H9 (cell line): Measurements from ENCODE around the gene BPIFA3. TPM values are rescaled to one million over a fixed set of nuclear protein-coding genes. Genes with fewer than 3 reads are reported as not detected.

ENCODE experiments used
- DNase-seq: peaks from one replicate; pipeline ENCODE4 v3.0.0-alpha.2; 2017
- H2AFZ ChIP-seq: one replicate; pipeline ENCODE4 v1.6.1; 2013; ENCODE audit warnings: mild to moderate bottlenecking, low read length, control low read depth, moderate library complexity
- H2AK5ac ChIP-seq: 2 replicates; pipeline ENCODE4 v1.6.1; 2013; ENCODE audit warnings: low read length, control low read depth, mixed read lengths; ENCODE audit not compliant: insufficient read length
- H2BK120ac ChIP-seq: one replicate; pipeline ENCODE4 v1.6.1; 2013; ENCODE audit warnings: low read depth, mild to moderate bottlenecking, low read length, control low read depth, inconsistent platforms; ENCODE audit not compliant: poor library complexity, severe bottlenecking
- H2BK12ac ChIP-seq: 2 replicates; pipeline ENCODE4 v1.6.1; 2013; ENCODE audit warnings: low read length, control low read depth, mixed read lengths, low read depth; ENCODE audit not compliant: insufficient read length
- H2BK15ac ChIP-seq: 2 replicates; pipeline ENCODE4 v1.6.1; 2013; ENCODE audit warnings: low read depth, low read length, control low read depth
- H2BK20ac ChIP-seq: one replicate; pipeline ENCODE4 v1.6.1; 2013; ENCODE audit warnings: low read depth, mild to moderate bottlenecking, low read length, control low read depth, inconsistent platforms; ENCODE audit not compliant: poor library complexity, severe bottlenecking
- H2BK5ac ChIP-seq: 2 replicates; pipeline ENCODE4 v1.6.1; 2013; ENCODE audit warnings: low read length, control low read depth, mixed read lengths; ENCODE audit not compliant: insufficient read length
- H3K14ac ChIP-seq: 2 replicates; pipeline ENCODE4 v1.6.1; 2013; ENCODE audit warnings: low read length, control low read depth; ENCODE audit not compliant: insufficient read depth
- H3K18ac ChIP-seq: 2 replicates; pipeline ENCODE4 v1.6.1; 2013; ENCODE audit warnings: low read depth, mild to moderate bottlenecking, mixed read lengths, low read length, control low read depth; ENCODE audit not compliant: insufficient read length
- H3K23ac ChIP-seq: 2 replicates; pipeline ENCODE4 v1.6.1; 2013; ENCODE audit warnings: low read length, control low read depth, mixed read lengths, low read depth; ENCODE audit not compliant: insufficient read length
- H3K23me2 ChIP-seq: 2 replicates; pipeline ENCODE4 v1.6.1; 2013; ENCODE audit warnings: low read depth, mild to moderate bottlenecking, mixed read lengths, low read length, control low read depth; ENCODE audit not compliant: insufficient read length, poor library complexity, severe bottlenecking
- H3K27ac ChIP-seq: 2 replicates; pipeline ENCODE4 v1.5.1; 2013; ENCODE audit warnings: low read length, control low read depth, mixed read lengths, low read depth; ENCODE audit not compliant: insufficient read length
- H3K27me3 ChIP-seq: 2 replicates; pipeline ENCODE4 v1.6.1; 2013; ENCODE audit warnings: low read length, control low read depth, inconsistent platforms; ENCODE audit not compliant: insufficient read depth
- H3K4ac ChIP-seq: 2 replicates; pipeline ENCODE4 v1.6.1; 2013; ENCODE audit warnings: low read depth, mild to moderate bottlenecking, control low read depth, inconsistent platforms, low read length, moderate library complexity
- H3K4me1 ChIP-seq: 2 replicates; pipeline ENCODE4 v1.6.1; 2013; ENCODE audit warnings: low read length, control low read depth, inconsistent platforms; ENCODE audit not compliant: insufficient read depth
- H3K4me2 ChIP-seq: 2 replicates; pipeline ENCODE4 v1.6.1; 2013; ENCODE audit warnings: low read length, control low read depth, mixed read lengths; ENCODE audit not compliant: insufficient read length, insufficient read depth
- H3K56ac ChIP-seq: 2 replicates; pipeline ENCODE4 v1.6.1; 2013; ENCODE audit warnings: low read depth, mild to moderate bottlenecking, mixed read lengths, low read length, control low read depth; ENCODE audit not compliant: insufficient read length
- H3K79me1 ChIP-seq: 2 replicates; pipeline ENCODE4 v1.6.1; 2013; ENCODE audit warnings: low read depth, mild to moderate bottlenecking, moderate library complexity, low read length, control low read depth, inconsistent platforms; ENCODE audit not compliant: insufficient read depth, poor library complexity, severe bottlenecking
- H3K79me2 ChIP-seq: 2 replicates; pipeline ENCODE4 v1.6.1; 2013; ENCODE audit warnings: low read length, control low read depth, inconsistent platforms; ENCODE audit not compliant: insufficient read depth
- H3K9ac ChIP-seq: 2 replicates; pipeline ENCODE4 v1.6.1; 2013; ENCODE audit warnings: low read length, control low read depth, mixed read lengths; ENCODE audit not compliant: insufficient read length; ENCODE audit errors: extremely low read depth
- H3K9me3 ChIP-seq: one replicate; pipeline ENCODE4 v1.6.1; 2013; ENCODE audit warnings: low read depth, low read length, inconsistent platforms; ENCODE audit not compliant: control insufficient read depth
- H3T11ph ChIP-seq: one replicate; pipeline ENCODE4 v1.6.1; 2013; ENCODE audit warnings: mild to moderate bottlenecking, low read length, control low read depth, inconsistent platforms
- H4K20me1 ChIP-seq: one replicate; pipeline ENCODE4 v1.6.1; 2013; ENCODE audit not compliant: control insufficient read depth, insufficient read length, insufficient read depth
- H4K5ac ChIP-seq: 2 replicates; pipeline ENCODE4 v1.6.1; 2013; ENCODE audit warnings: low read depth, mild to moderate bottlenecking, mixed read lengths, low read length, control low read depth; ENCODE audit not compliant: insufficient read length
- H4K8ac ChIP-seq: replicated peaks from 2 replicates; pipeline ENCODE4 v1.6.1; 2013; ENCODE audit warnings: low read length, control low read depth, mixed read lengths, low read depth; ENCODE audit not compliant: insufficient read length
- H4K91ac ChIP-seq: 2 replicates; pipeline ENCODE4 v1.6.1; 2013; ENCODE audit warnings: low read depth, mild to moderate bottlenecking, moderate library complexity, mixed read lengths, low read length, control low read depth; ENCODE audit not compliant: insufficient read length
- H3K27ac Mint-ChIP-seq, 3 experiments: 2 replicates in 2 of 3; 3 replicates in 1 of 3; pipeline ENCODE4 v1.8.0; 2020 to 2021; ENCODE audit warnings: mixed read lengths in 3 of 3, mild to moderate bottlenecking in 1 of 3, moderate library complexity in 1 of 3
- H3K27me3 Mint-ChIP-seq: 2 replicates; pipeline ENCODE4 v1.8.0; 2021; ENCODE audit warnings: low read depth, mild to moderate bottlenecking, moderate library complexity, mixed read lengths
- H3K36me3 Mint-ChIP-seq, 3 experiments: 2 replicates in 2 of 3; 3 replicates in 1 of 3; pipeline ENCODE4 v1.8.0; 2020 to 2021; ENCODE audit warnings: low read depth in 3 of 3, mixed read lengths in 3 of 3; ENCODE audit not compliant: insufficient read depth in 1 of 3
- H3K4me1 Mint-ChIP-seq, 2 experiments: 2 replicates each; pipeline ENCODE4 v1.8.0; 2020; ENCODE audit warnings: mixed read lengths in 2 of 2
- H3K4me3 Mint-ChIP-seq, 2 experiments: 2 replicates in 1 of 2; 3 replicates in 1 of 2; pipeline ENCODE4 v1.8.0; 2020 to 2021; ENCODE audit warnings: mild to moderate bottlenecking in 2 of 2, mixed read lengths in 2 of 2, moderate library complexity in 1 of 2
- H3K9me3 Mint-ChIP-seq, 2 experiments: 2 replicates in 1 of 2; 3 replicates in 1 of 2; pipeline ENCODE4 v1.8.0; 2020; ENCODE audit warnings: mild to moderate bottlenecking in 2 of 2, mixed read lengths in 2 of 2, moderate library complexity in 1 of 2
- WGBS: extraction: QIAGEN DNeasy Blood & Tissue Kit; methylation state at CpG from one replicate; pipeline ENCODE4 v1.1.7; 2013; ENCODE audit warnings: missing lambda C conversion rate, low lambda C conversion rate, mixed read lengths; ENCODE audit not compliant: insufficient read length; ENCODE audit errors: extremely low coverage; 5-methylcytosine and 5-hydroxymethylcytosine counted together
- total RNA-seq: library from RNA; stranded (reverse); gene quantifications from 2 replicates; pipeline ENCODE4 v1.2.1, GENCODE V29; 2021
- TF ChIP-seq, protein P1 (sequence below): fragments of 200-600 bp; sonication (generic); conservative IDR thresholded peaks from 3 replicates; pipeline ENCODE4 v1.8.0; 2021; ENCODE audit warnings: antibody characterized with exemption, mild to moderate bottlenecking

BPIFA3 gene
- total RNA-seq, 1 experiment from 2014 or later, result not detected

DNA sequence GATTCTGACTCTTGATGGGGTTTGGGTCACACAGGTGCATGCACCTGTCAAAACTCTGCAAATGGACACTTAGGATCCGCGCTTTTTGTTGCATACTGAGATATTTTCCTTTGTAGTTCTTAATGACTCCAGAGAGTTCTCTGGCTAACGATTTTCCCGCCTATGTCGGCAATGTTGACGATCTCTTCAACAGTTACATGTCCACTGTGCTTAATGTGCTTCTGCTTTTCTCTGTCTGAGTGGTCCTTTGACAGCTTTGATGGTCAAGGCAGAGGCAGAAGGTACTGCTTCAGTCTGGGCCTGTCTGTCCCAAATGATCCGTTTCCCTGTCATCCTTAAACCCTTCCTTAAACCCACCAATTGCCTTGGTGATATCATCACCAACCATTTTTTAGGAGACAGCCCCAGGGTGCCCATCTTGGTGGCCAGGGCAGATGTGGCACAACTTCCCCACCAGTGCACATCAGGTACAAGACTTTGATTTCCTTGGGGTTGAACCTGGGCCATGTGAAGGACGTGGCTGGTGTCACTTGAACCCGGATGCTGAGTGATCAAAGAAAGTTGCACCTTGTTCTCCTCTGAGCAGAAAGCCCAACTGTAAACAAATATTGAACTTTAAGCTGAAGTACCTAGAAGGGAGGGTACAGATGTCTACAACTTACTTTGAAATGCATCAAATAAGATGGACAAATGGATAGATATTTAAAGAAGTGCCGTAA lies 55.2 kb downstream of the BPIFA3 start:
- Histone ChIP-seq H2BK5ac (no peak overlapping the region), H3K18ac (no peak overlapping the region), H2BK120ac (no peak overlapping the region), H3K4me1 (no peaks in the 10 kb centered on the region), H2BK20ac (no peak overlapping the region), H4K91ac (no peak overlapping the region), H3K4me2 (no peak overlapping the region), H3K27me3 (no peaks in the 10 kb centered on the region), H4K5ac (no peak overlapping the region), H3K79me1 (no peaks in the 10 kb centered on the region), H3K9me3 (no peaks in the 10 kb centered on the region), H3K56ac (no peak overlapping the region), H4K20me1 (peaks cover 2% of the 10 kb centered on the region), H2AK5ac (no peak overlapping the region), H3K23me2 (no peaks in the 10 kb centered on the region), H3K4ac (no peak overlapping the region), H2BK15ac (no peak overlapping the region), H2BK12ac (no peak overlapping the region), H3T11ph (no peak overlapping the region), H3K9ac (no peak overlapping the region), H3K79me2 (no peaks in the 10 kb centered on the region), H3K27ac (no peak overlapping the region), H4K8ac (no peak overlapping the region), H2AFZ (no peak overlapping the region), H3K23ac (no peak overlapping the region), H3K14ac (no peak overlapping the region)
- no peak overlapping the region; a peak in 1 of 7 replicates for H3K27ac Mint-ChIP-seq
- no peaks in the 10 kb centered on the region for H3K9me3 Mint-ChIP-seq
- TF ChIP-seq, protein P1, sequence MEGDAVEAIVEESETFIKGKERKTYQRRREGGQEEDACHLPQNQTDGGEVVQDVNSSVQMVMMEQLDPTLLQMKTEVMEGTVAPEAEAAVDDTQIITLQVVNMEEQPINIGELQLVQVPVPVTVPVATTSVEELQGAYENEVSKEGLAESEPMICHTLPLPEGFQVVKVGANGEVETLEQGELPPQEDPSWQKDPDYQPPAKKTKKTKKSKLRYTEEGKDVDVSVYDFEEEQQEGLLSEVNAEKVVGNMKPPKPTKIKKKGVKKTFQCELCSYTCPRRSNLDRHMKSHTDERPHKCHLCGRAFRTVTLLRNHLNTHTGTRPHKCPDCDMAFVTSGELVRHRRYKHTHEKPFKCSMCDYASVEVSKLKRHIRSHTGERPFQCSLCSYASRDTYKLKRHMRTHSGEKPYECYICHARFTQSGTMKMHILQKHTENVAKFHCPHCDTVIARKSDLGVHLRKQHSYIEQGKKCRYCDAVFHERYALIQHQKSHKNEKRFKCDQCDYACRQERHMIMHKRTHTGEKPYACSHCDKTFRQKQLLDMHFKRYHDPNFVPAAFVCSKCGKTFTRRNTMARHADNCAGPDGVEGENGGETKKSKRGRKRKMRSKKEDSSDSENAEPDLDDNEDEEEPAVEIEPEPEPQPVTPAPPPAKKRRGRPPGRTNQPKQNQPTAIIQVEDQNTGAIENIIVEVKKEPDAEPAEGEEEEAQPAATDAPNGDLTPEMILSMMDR, result no peak
- no peak for DNase-seq
- no peak overlapping the region for H3K4me3 Mint-ChIP-seq
- H3K4me1 Mint-ChIP-seq, result peaks cover 9 to 11% of the 10 kb centered on the region in 2 experiments
- peaks cover 19% of the 10 kb centered on the region for H3K27me3 Mint-ChIP-seq
- WGBS, result no CpG with 5 or more reads among the region's 10 CpGs
- no peaks in the 10 kb centered on the region for H3K36me3 Mint-ChIP-seq
